GM18951 (cell line): ENCODE data around the gene UMPS.
A peak's percentile ranks its signal among the peaks of the same experiment; 100 is the strongest.

Source experiments
- POLR2A ChIP-seq: IDR thresholded peaks from 4 replicates; pipeline ENCODE4 v1.6.1; 2011; ENCODE audit warnings: mild to moderate bottlenecking; ENCODE audit not compliant: insufficient read length, insufficient read depth; ENCODE audit errors: extremely low read depth
- in situ Hi-C: fragments of 300-500 bp; cut with MboI; formaldehyde crosslinking; loops from one replicate; pipeline ENCODE4 v1.12.0; 2022; ENCODE audit warnings: low sequenced_read_pairs, mixed read lengths, inconsistent platforms; ENCODE audit not compliant: unreplicated experiment

The UMPS gene

GRCh38 chr3:124747111-124747981 is 17.1 kb downstream of the UMPS start:
- peak; percentile 11 for TF ChIP-seq POLR2A
- in situ Hi-C loops = no loop called here

GRCh38 chr3:124748560-124749198 is 18.4 kb downstream of the UMPS start:
- in situ Hi-C loops = no loop called here
- no peak for TF ChIP-seq POLR2A

- in situ Hi-C loops = loop anchor here (25.0 kb wide), 1 partner anchor 662 kb away; no protein-coding TSS in a partner anchor
Measured at GRCh38 chr3:124749877-124750276, 19.6 kb downstream of the UMPS start.

GRCh38 chr3:124751501-124751900 is 21.2 kb downstream of the UMPS start:
- in situ Hi-C loops = loop anchor here (25.0 kb wide), 1 partner anchor 661 kb away; no protein-coding TSS in a partner anchor
- no peak for TF ChIP-seq POLR2A

GRCh38 chr3:124752051-124752450 is 21.8 kb downstream of the UMPS start:
- TF ChIP-seq POLR2A = no peak
- in situ Hi-C loops = loop anchor here (25.0 kb wide), 1 partner anchor 660 kb away; no protein-coding TSS in a partner anchor

GRCh38 chr3:124757926-124758325 is 27.7 kb downstream of the UMPS start:
- in situ Hi-C loops = loop anchor here (25.0 kb wide), 1 partner anchor 654 kb away; no protein-coding TSS in a partner anchor

GRCh38 chr3:124758851-124759635 is 28.8 kb downstream of the UMPS start:
- TF ChIP-seq POLR2A = no peak
- in situ Hi-C loops = loop anchor here (25.0 kb wide), 1 partner anchor 653 kb away; no protein-coding TSS in a partner anchor

GRCh38 chr3:124759666-124760401 is 29.6 kb downstream of the UMPS start:
- TF ChIP-seq POLR2A = no peak
- in situ Hi-C loops = loop anchor here (5.0 to 25.0 kb wide), 2 partner anchors 152 to 652 kb away; no protein-coding TSS in a partner anchor

GRCh38 chr3:124760601-124761000 is 30.3 kb downstream of the UMPS start:
- in situ Hi-C loops = loop anchor here (5.0 to 25.0 kb wide), 2 partner anchors 152 to 652 kb away; no protein-coding TSS in a partner anchor

GRCh38 chr3:124761250-124761796 is 31.1 kb downstream of the UMPS start:
- in situ Hi-C loops = loop anchor here (5.0 to 25.0 kb wide), 2 partner anchors 151 to 651 kb away; no protein-coding TSS in a partner anchor
- TF ChIP-seq POLR2A = no peak

More at GRCh38 chr3:124760601-124761000, 30.3 kb downstream of the UMPS start:
- no peak for TF ChIP-seq POLR2A

- TF ChIP-seq POLR2A = no peak
- in situ Hi-C loops = loop anchor here (5.0 to 25.0 kb wide), 2 partner anchors 150 to 650 kb away; no protein-coding TSS in a partner anchor
Measured at GRCh38 chr3:124761935-124762660, 31.8 kb downstream of the UMPS start.

- no peak for TF ChIP-seq POLR2A
- in situ Hi-C loops = loop anchor here (5.0 to 25.0 kb wide), 2 partner anchors 150 to 650 kb away; no protein-coding TSS in a partner anchor
Measured at GRCh38 chr3:124762661-124763011, 32.4 kb downstream of the UMPS start.
